Tibial nerve (tissue), 4 donors: ENCODE results near the gene KRTAP3-3. TPM values are rescaled to one million over a fixed set of nuclear protein-coding genes. Genes with fewer than 3 reads are reported as not detected.

Experiments used
- DNase-seq, 2 donors: peaks; one replicate each; pipeline ENCODE4 v3.0.0-alpha.2; 2019; ENCODE audit warnings: low spot score in 2 of 2
- H3K27ac ChIP-seq, 4 donors: fragments of 200-600 bp; sonication (generic) in 3 of 4; one replicate each; pipeline ENCODE4 v1.5.1; 2017 to 2019; ENCODE audit warnings: mild to moderate bottlenecking in 1 of 4
- H3K27me3 ChIP-seq, 2 donors: fragments of 200-600 bp; sonication (generic) in 1 of 2; one replicate each; pipeline versions ENCODE4 v1.5.1 to v1.6.0; 2017 to 2019
- H3K36me3 ChIP-seq, 3 donors: fragments of 200-600 bp; sonication (generic); one replicate each; pipeline ENCODE4 v1.5.1; 2018 to 2019
- H3K4me1 ChIP-seq, 4 donors: fragments of 200-600 bp; sonication (generic) in 3 of 4; one replicate each; pipeline ENCODE4 v1.5.1; 2017 to 2019
- H3K4me3 ChIP-seq, 4 donors: fragments of 200-600 bp; sonication (generic) in 3 of 4; one replicate each; pipeline ENCODE4 v1.5.1; 2017 to 2019; ENCODE audit warnings: mild to moderate bottlenecking in 1 of 4, moderate library complexity in 1 of 4
- H3K9me3 ChIP-seq, 4 donors: fragments of 200-600 bp; sonication (generic) in 3 of 4; one replicate each; pipeline ENCODE4 v1.5.1; 2017 to 2019
- EP300 ChIP-seq, 2 donors: sonication (generic); formaldehyde crosslinking; IDR thresholded peaks; one replicate each; pipeline ENCODE4 v1.6.1; 2017; ENCODE audit warnings: antibody characterized with exemption in 2 of 2, mild to moderate bottlenecking in 1 of 2
- POLR2A ChIP-seq, 2 donors: fragments of 450-650 bp; IDR thresholded peaks; one replicate each; pipeline ENCODE4 v1.6.1; 2017; ENCODE audit warnings: antibody characterized with exemption in 2 of 2, mild to moderate bottlenecking in 2 of 2, moderate library complexity in 2 of 2
- WGBS, 2 donors: methylation state at CpG; one replicate each; pipeline ENCODE4 v1.1.5; 2018; 5-methylcytosine and 5-hydroxymethylcytosine counted together
- total RNA-seq, 4 donors: library from RNA; depleted of rRNA; stranded (reverse); fragments of >200 nt; gene quantifications; one replicate each; pipeline ENCODE4 v1.1.0, GENCODE V29; 2016
- TF ChIP-seq, protein P1 (sequence below), 5 experiments: fragments of 200-600 bp in 3 of 5; fragments of 450-650 bp in 2 of 5; sonication (generic) in 3 of 5; IDR thresholded peaks; one replicate each; pipeline ENCODE4 v1.5.1; 2016 to 2019; ENCODE audit warnings: antibody characterized with exemption in 5 of 5, mild to moderate bottlenecking in 3 of 5, moderate library complexity in 2 of 5

KRTAP3-3 gene
- total RNA-seq, 4 donors from 2014 or later: not detected

DNA sequence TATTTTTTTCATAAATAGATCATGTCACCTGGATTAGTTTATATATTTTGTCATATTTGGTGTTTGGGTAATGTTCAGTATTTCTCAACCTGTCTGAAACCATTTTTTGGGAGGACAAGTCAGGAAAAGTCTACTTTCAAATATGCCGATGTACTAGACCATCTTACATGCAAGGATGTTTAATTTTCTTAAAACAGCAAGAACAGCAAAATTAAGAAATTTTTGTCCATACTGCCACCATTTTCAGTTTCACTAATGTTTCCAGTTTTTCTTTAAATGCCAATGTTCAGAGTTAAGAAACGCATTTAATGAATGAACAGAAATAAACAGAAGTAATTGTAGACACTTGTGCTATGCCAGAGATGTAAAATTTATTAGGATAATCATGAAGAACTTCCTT is 880 bp downstream of the KRTAP3-3 start:
- Histone ChIP-seq H3K4me1 (no peaks in the 10 kb centered on the region), H3K27me3 (peaks cover 0 to 8% of the 10 kb centered on the region in 2 donors), H3K36me3 (no peaks in the 10 kb centered on the region), H3K9me3 (no peaks in the 10 kb centered on the region), H3K27ac (no peak overlapping the region), H3K4me3 (no peak overlapping the region)
- 92 to 96% methylated on average over 2 of the region's 2 CpGs for WGBS, 2 donors
- TF ChIP-seq, protein P1, sequence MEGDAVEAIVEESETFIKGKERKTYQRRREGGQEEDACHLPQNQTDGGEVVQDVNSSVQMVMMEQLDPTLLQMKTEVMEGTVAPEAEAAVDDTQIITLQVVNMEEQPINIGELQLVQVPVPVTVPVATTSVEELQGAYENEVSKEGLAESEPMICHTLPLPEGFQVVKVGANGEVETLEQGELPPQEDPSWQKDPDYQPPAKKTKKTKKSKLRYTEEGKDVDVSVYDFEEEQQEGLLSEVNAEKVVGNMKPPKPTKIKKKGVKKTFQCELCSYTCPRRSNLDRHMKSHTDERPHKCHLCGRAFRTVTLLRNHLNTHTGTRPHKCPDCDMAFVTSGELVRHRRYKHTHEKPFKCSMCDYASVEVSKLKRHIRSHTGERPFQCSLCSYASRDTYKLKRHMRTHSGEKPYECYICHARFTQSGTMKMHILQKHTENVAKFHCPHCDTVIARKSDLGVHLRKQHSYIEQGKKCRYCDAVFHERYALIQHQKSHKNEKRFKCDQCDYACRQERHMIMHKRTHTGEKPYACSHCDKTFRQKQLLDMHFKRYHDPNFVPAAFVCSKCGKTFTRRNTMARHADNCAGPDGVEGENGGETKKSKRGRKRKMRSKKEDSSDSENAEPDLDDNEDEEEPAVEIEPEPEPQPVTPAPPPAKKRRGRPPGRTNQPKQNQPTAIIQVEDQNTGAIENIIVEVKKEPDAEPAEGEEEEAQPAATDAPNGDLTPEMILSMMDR (IDR thresholded peaks at IDR 0.05): no peak
- TF ChIP-seq POLR2A (IDR thresholded peaks at IDR 0.05): no peak
- no peak for TF ChIP-seq EP300 (IDR thresholded peaks at IDR 0.05)
- DNase-seq: no peak

DNA sequence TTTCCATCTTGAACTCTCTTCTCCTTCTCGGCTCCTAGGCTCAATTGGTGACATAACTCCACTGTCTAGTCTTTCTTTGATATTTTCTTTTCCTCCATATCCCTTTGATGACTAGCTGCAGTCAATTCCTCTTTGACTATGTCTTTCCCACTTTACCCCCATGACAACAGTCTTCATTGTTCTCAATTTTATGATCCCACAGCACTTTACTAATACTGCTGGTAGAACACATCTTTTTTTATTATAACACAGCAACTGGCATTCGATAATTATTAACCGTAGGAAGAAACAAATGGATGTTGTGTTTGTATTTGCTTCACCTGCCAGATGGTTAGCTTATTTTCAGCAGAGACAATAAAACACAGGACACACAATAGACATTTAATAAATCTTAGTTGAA is 1.3 kb downstream of the KRTAP3-3 start:
- no peak overlapping the region for H3K27ac ChIP-seq
- H3K4me3 ChIP-seq: no peak overlapping the region
- no peaks in the 10 kb centered on the region for H3K36me3 ChIP-seq
- H3K4me1 ChIP-seq: no peaks in the 10 kb centered on the region
- TF ChIP-seq POLR2A (IDR thresholded peaks at IDR 0.05): no peak
- TF ChIP-seq, protein P1 (IDR thresholded peaks at IDR 0.05): no peak
- TF ChIP-seq EP300 (IDR thresholded peaks at IDR 0.05): no peak
- WGBS, 2 donors: 59 to 63% methylated on average over 3 of the region's 3 CpGs
- no peak for DNase-seq
- H3K27me3 ChIP-seq: peaks cover 0 to 8% of the 10 kb centered on the region in 2 donors
- H3K9me3 ChIP-seq: no peaks in the 10 kb centered on the region

GRCh38 chr17:40986920-40987319 is 7.0 kb downstream of the KRTAP3-3 start:
- H3K36me3 ChIP-seq: no peaks in the 10 kb centered on the region
- no peaks in the 10 kb centered on the region for H3K9me3 ChIP-seq
- H3K27ac ChIP-seq: no peak overlapping the region
- DNase-seq: no peak
- H3K27me3 ChIP-seq: no peaks in the 10 kb centered on the region
- no peak overlapping the region for H3K4me3 ChIP-seq
- WGBS, 2 donors: 68 to 70% methylated on average over 8 of the region's 8 CpGs
- H3K4me1 ChIP-seq: no peaks in the 10 kb centered on the region
- TF ChIP-seq, protein P1 (IDR thresholded peaks at IDR 0.05): no peak
- no peak for TF ChIP-seq POLR2A (IDR thresholded peaks at IDR 0.05)
- no peak for TF ChIP-seq EP300 (IDR thresholded peaks at IDR 0.05)

DNA sequence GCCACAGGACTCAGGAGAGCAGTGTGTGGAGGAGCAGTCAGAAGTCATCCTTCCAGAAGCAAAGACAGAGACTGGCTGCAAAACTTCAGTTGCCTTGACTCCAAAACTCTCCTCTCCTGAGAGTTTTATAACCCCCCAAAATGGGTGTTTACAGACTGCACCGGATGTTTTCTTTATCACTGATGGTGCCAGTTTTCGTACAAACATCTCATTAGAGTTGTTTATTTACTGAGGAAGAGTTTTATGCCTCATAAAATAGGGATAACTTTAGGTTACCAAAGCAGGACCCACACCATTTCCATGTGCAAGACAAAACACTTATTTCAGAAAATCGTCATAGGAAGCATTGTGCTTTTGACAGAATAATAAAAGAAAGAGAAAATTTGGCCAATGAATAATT is 9.7 kb downstream of the KRTAP3-3 start, which contains the start of gene KRT40:
KRT40 (minus strand) TSS at position 101 of the 400 bp plus-strand sequence; CDS start at position 48, 53 bp downstream.
- 49 to 52% methylated on average over 3 of the region's 3 CpGs for WGBS, 2 donors
- no peak for DNase-seq
- Histone ChIP-seq H3K27me3 (no peaks in the 10 kb centered on the region), H3K4me1 (peaks cover 0 to 10% (median 0%) of the 10 kb centered on the region in 4 donors), H3K4me3 (no peak within 1 kb of the TSS), H3K27ac (no peak within 1 kb of the TSS), H3K9me3 (no peaks in the 10 kb centered on the region), H3K36me3 (no peaks in the 10 kb centered on the region)
- TF ChIP-seq EP300 (IDR thresholded peaks at IDR 0.05) (no peak), POLR2A (IDR thresholded peaks at IDR 0.05) (no peak)
- TF ChIP-seq, protein P1 (IDR thresholded peaks at IDR 0.05): no peak

DNA sequence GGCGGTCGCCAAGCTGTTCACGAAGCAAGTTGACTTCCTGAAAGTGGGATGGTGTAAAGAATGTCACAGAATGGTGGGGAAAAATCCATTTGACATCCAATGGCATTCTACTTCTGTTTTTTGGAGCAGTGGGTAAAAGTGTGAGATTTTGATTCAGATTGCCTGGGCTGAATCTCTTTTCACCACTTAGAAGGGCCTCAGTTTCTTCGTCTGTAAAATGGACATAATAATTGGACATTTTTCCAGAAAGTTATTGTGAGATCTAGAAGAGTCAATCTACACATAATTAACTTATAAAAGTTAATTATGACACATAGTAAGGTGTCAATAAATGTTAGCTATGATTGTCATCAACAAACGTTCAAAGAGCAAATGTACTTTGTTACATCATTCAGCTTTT is 12.8 kb downstream of the KRTAP3-3 start:
- H3K27ac ChIP-seq: no peak overlapping the region
- no peak overlapping the region for H3K4me3 ChIP-seq
- H3K4me1 ChIP-seq: peaks cover 0 to 10% (median 0%) of the 10 kb centered on the region in 4 donors
- H3K9me3 ChIP-seq: no peaks in the 10 kb centered on the region
- H3K36me3 ChIP-seq: no peaks in the 10 kb centered on the region
- no peak for TF ChIP-seq POLR2A (IDR thresholded peaks at IDR 0.05)
- TF ChIP-seq EP300 (IDR thresholded peaks at IDR 0.05): no peak
- DNase-seq: no peak
- 44 to 51% methylated on average over 5 of the region's 5 CpGs for WGBS, 2 donors
- peaks cover 0 to 4% of the 10 kb centered on the region in 2 donors for H3K27me3 ChIP-seq

DNA sequence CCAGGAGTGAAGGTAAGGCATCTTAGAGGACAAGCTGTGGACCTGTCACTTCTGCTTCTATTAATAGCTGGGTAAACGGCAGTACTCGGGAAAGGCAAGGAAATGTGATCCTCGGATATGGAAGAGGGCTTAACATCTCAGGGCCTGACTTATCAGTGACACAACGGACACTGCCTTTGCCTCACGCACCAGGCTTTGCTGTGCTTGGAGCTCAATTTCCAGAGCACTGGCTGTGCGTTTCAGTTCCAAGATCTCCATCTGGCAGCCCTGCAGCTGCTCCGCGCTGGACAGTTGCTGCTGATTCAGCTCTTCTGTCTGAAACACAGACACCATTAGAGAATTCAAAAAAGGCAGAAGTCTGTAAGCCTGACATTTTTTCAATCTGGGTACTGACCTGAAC is 13.4 kb downstream of the KRTAP3-3 start:
- Histone ChIP-seq H3K36me3 (no peaks in the 10 kb centered on the region), H3K27ac (no peak overlapping the region), H3K4me3 (no peak overlapping the region), H3K27me3 (peaks cover 0 to 4% of the 10 kb centered on the region in 2 donors), H3K4me1 (peaks cover 0 to 10% (median 0%) of the 10 kb centered on the region in 4 donors), H3K9me3 (no peaks in the 10 kb centered on the region)
- TF ChIP-seq EP300 (IDR thresholded peaks at IDR 0.05): no peak
- no peak for TF ChIP-seq POLR2A (IDR thresholded peaks at IDR 0.05)
- TF ChIP-seq, protein P1 (IDR thresholded peaks at IDR 0.05): no peak
- 15 to 25% methylated on average over 8 of the region's 8 CpGs for WGBS, 2 donors
- no peak for DNase-seq
